Measurements from ENCODE around the gene APBA2.

DNA sequence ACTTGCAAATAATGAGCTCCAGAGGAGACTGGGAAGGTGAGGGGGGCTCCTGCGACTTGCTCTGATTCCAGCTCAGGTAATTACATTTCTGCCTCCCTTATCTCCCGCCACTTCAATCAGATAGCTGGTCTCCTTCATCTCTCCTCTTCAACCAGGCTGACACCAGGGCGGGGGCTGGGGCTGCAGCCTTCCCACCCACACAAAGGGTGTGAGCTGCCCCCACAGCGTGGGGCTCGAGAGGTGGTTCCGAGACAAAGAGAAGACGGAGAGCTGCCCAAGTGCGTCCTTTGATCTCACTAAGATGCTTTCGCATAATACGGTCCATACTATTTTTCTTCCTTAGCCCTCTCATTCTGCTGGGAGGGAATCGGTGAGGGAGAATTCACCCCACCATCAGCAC, 244.2 kb downstream of the APBA2 start:
- TF ChIP-seq, protein P1, sequence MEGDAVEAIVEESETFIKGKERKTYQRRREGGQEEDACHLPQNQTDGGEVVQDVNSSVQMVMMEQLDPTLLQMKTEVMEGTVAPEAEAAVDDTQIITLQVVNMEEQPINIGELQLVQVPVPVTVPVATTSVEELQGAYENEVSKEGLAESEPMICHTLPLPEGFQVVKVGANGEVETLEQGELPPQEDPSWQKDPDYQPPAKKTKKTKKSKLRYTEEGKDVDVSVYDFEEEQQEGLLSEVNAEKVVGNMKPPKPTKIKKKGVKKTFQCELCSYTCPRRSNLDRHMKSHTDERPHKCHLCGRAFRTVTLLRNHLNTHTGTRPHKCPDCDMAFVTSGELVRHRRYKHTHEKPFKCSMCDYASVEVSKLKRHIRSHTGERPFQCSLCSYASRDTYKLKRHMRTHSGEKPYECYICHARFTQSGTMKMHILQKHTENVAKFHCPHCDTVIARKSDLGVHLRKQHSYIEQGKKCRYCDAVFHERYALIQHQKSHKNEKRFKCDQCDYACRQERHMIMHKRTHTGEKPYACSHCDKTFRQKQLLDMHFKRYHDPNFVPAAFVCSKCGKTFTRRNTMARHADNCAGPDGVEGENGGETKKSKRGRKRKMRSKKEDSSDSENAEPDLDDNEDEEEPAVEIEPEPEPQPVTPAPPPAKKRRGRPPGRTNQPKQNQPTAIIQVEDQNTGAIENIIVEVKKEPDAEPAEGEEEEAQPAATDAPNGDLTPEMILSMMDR (conservative IDR thresholded peaks at IDR 0.05): no peak
- no peak for TF ChIP-seq ZFX (IDR thresholded peaks at IDR 0.05)

Data from C4-2B (cell line).